NB4 (cell line): ENCODE data around the gene HEXA.

Experiments
- CTCF ChIP-seq: IDR thresholded peaks from one replicate; pipeline ENCODE4 v1.5.1; 2012; ENCODE audit warnings: low read depth, low read length
- POLR2A ChIP-seq: IDR thresholded peaks from 2 replicates; pipeline ENCODE4 v1.6.1; 2011; ENCODE audit warnings: mild to moderate bottlenecking; ENCODE audit not compliant: insufficient read length; ENCODE audit errors: extremely low read depth

GRCh38 chr15:72365844-72366243 is 10.0 kb downstream of the HEXA start:
- TF ChIP-seq CTCF (no peak), POLR2A (no peak)
